OCI-LY3 (cell line): ENCODE results near the gene TAC3.
"Not testable (repeated sequence)": the region's sequence is repeated elsewhere in the genome, so short reads cannot be mapped to it uniquely, and the experiment has no call there.

Experiments
- CTCF ChIP-seq: fragments of 200-600, 300-600 bp; sonication (generic); IDR thresholded peaks from 2 replicates; pipeline ENCODE4 v1.5.1; 2014; ENCODE audit warnings: antibody characterized with exemption, low read length, low read depth
- EZH2phosphoT487 ChIP-seq: fragments of 200-600 bp; shearing (Covaris generic); IDR thresholded peaks from 2 replicates; pipeline ENCODE4 v1.6.1; 2018; ENCODE audit warnings: antibody characterized with exemption, mixed run types, low read depth

DNA sequence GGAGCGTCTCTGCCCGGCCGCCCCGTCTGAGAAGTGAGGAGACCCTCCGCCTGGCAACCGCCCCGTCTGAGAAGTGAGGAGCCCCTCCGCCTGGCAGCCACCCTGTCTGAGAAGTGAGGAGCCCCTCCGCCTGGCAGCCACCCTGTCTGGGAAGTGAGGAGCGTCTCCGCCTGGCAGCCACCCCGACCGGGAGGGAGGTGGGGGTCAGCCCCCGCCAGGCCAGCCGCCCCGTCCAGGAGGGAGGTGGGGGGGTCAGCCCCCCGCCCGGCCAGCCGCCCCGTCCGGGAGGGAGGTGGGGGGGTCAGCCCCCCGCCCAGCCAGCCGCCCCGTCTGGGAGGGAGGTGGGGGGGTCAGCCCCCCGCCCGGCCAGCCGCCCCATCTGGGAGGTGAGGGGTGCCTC is 52.8 kb downstream of the TAC3 start:
- TF ChIP-seq CTCF, EZH2phosphoT487: not testable (repeated sequence)
